H1 (cell line): ENCODE measurements around the gene FEZF1. TPM values are rescaled to one million over a fixed set of nuclear protein-coding genes. Genes with fewer than 3 reads are reported as not detected.

Source experiments
- CTCF ChIA-PET: fragments of 300-600 bp; sonication (Branson Sonifier 250); formaldehyde crosslinking; loops from one replicate; lab custom pipeline; 2021; ENCODE audit not compliant: partially characterized antibody; lab: Charles Lee
- POLR2A ChIA-PET: fragments of 300-600 bp; sonication (Branson Sonifier 250); formaldehyde crosslinking; loops from one replicate; lab custom pipeline; 2021; ENCODE audit warnings: inconsistent platforms; ENCODE audit not compliant: partially characterized antibody; lab: Charles Lee
- DNase-seq, 2 experiments: peaks; one replicate each; pipeline versions ENCODE4 v3.0.0 to v3.0.0-alpha.2; 2010 to 2022; ENCODE audit warnings: low spot score in 2 of 2, low read depth in 1 of 2, mixed read lengths in 1 of 2
- FAIRE-seq: peaks from 2 replicates; lab custom pipeline; 2011; peaks lifted over from hg19 to GRCh38; lab: Jason Lieb, UNC
- H2AFZ ChIP-seq: 2 replicates; pipeline ENCODE4 v1.8.1; 2012; ENCODE audit warnings: low read length, inconsistent platforms
- H2AK5ac ChIP-seq: 2 replicates; pipeline ENCODE4 v1.6.1; 2013; ENCODE audit warnings: low read depth, low read length
- H2BK120ac ChIP-seq: replicated peaks from 2 replicates; pipeline ENCODE3; 2013; ENCODE audit warnings: low read depth, low read length, inconsistent platforms
- H2BK12ac ChIP-seq: 2 replicates; pipeline ENCODE4 v1.6.1; 2013; ENCODE audit warnings: low read depth, low read length
- H2BK15ac ChIP-seq: 2 replicates; pipeline ENCODE4 v1.6.1; 2013; ENCODE audit warnings: low read length
- H2BK20ac ChIP-seq: 2 replicates; pipeline ENCODE4 v1.6.1; 2013; ENCODE audit warnings: low read length
- H2BK5ac ChIP-seq: 2 replicates; pipeline ENCODE4 v1.6.1; 2013; ENCODE audit warnings: low read depth, low read length
- H3K14ac ChIP-seq: 2 replicates; pipeline ENCODE4 v1.6.1; 2013; ENCODE audit warnings: inconsistent platforms; ENCODE audit not compliant: insufficient read length
- H3K18ac ChIP-seq: 2 replicates; pipeline ENCODE4 v1.6.1; 2013; ENCODE audit warnings: low read length; ENCODE audit errors: extremely low read depth
- H3K23ac ChIP-seq: 2 replicates; pipeline ENCODE4 v1.6.1; 2013; ENCODE audit warnings: inconsistent platforms; ENCODE audit not compliant: insufficient read length
- H3K23me2 ChIP-seq: 2 replicates; pipeline ENCODE4 v1.6.1; 2013; ENCODE audit warnings: low read depth, low read length
- H3K27ac ChIP-seq: 2 replicates; pipeline ENCODE4 v1.6.1; 2011; ENCODE audit warnings: low read depth, low read length, inconsistent platforms
- H3K27me3 ChIP-seq, 4 experiments: replicated peaks in 1 of 4; 1 replicate in 1 of 4; 2 replicates in 3 of 4; pipeline versions ENCODE4 v1.6.1 to v1.8.1; 2011 to 2013; ENCODE audit warnings: low read length in 3 of 4, mild to moderate bottlenecking in 3 of 4, inconsistent platforms in 2 of 4, mixed read lengths in 2 of 4, moderate library complexity in 1 of 4; ENCODE audit not compliant: control insufficient read depth in 3 of 4, insufficient read depth in 3 of 4; ENCODE audit errors: extremely low read depth in 1 of 4
- H3K36me3 ChIP-seq, 4 experiments: 2 replicates each; pipeline versions ENCODE4 v1.6.1 to v1.8.1; 2011 to 2013; ENCODE audit warnings: mild to moderate bottlenecking in 4 of 4, low read length in 3 of 4, moderate library complexity in 2 of 4, control low read depth in 1 of 4, inconsistent platforms in 1 of 4; ENCODE audit not compliant: insufficient read depth in 4 of 4, control insufficient read depth in 2 of 4
- H3K4ac ChIP-seq: replicated peaks from 2 replicates; pipeline ENCODE3; 2013; ENCODE audit warnings: low read length, low read depth, mixed read lengths, inconsistent platforms; ENCODE audit not compliant: insufficient read length
- H3K4me1 ChIP-seq, 4 experiments: replicated peaks in 1 of 4; 1 replicate in 1 of 4; 2 replicates in 3 of 4; pipeline versions ENCODE4 v1.6.1 to v1.8.1; 2011 to 2013; ENCODE audit warnings: low read length in 3 of 4, inconsistent platforms in 2 of 4, mixed read lengths in 1 of 4; ENCODE audit not compliant: insufficient read depth in 4 of 4, control insufficient read depth in 3 of 4
- H3K4me2 ChIP-seq, 2 experiments: 2 replicates each; pipeline versions ENCODE4 v1.6.1 to v1.8.1; 2011 to 2013; ENCODE audit warnings: low read depth in 2 of 2, low read length in 2 of 2, control low read depth in 1 of 2, inconsistent platforms in 1 of 2, mild to moderate bottlenecking in 1 of 2; ENCODE audit not compliant: insufficient read depth in 1 of 2
- H3K4me3 ChIP-seq, 4 experiments: fragments of 200-600, 300-600 bp in 1 of 4; sonication (generic), shearing (Covaris generic), sonication (Bioruptor Twin) in 1 of 4; 2 replicates each; pipeline versions ENCODE4 v1.5.1 to v1.8.1; 2011 to 2016; ENCODE audit warnings: low read length in 4 of 4, low read depth in 3 of 4, control low read depth in 2 of 4, inconsistent platforms in 2 of 4, mild to moderate bottlenecking in 2 of 4, mixed read lengths in 1 of 4, moderate library complexity in 1 of 4; ENCODE audit not compliant: insufficient read depth in 2 of 4; ENCODE audit errors: extremely low read depth in 1 of 4
- H3K56ac ChIP-seq: replicated peaks from 2 replicates; pipeline ENCODE3; 2013; ENCODE audit warnings: low read depth, mild to moderate bottlenecking, mixed read lengths, low read length, inconsistent platforms; ENCODE audit not compliant: insufficient read length
- H3K79me1 ChIP-seq: 2 replicates; pipeline ENCODE4 v1.6.1; 2013; ENCODE audit warnings: low read depth, low read length, control low read depth
- H3K79me2 ChIP-seq, 2 experiments: 2 replicates each; pipeline versions ENCODE4 v1.6.1 to v1.8.1; 2012 to 2013; ENCODE audit warnings: low read length in 2 of 2, mild to moderate bottlenecking in 2 of 2, inconsistent platforms in 1 of 2; ENCODE audit not compliant: insufficient read depth in 2 of 2, control insufficient read depth in 1 of 2
- H3K9ac ChIP-seq, 4 experiments: replicated peaks in 1 of 4; 1 replicate in 1 of 4; 2 replicates in 3 of 4; pipeline versions ENCODE4 v1.6.1 to v1.8.1; 2011 to 2013; ENCODE audit warnings: low read depth in 3 of 4, low read length in 3 of 4, control low read depth in 2 of 4, mild to moderate bottlenecking in 2 of 4, moderate library complexity in 2 of 4, inconsistent platforms in 1 of 4; ENCODE audit errors: extremely low read depth in 1 of 4
- H3K9me3 ChIP-seq, 2 experiments: 2 replicates each; pipeline versions ENCODE4 v1.6.1 to v1.8.1; 2012 to 2013; ENCODE audit warnings: mild to moderate bottlenecking in 2 of 2, moderate library complexity in 2 of 2, control low read depth in 1 of 2, inconsistent platforms in 1 of 2, low read depth in 1 of 2, low read length in 1 of 2, mixed read lengths in 1 of 2; ENCODE audit not compliant: insufficient read depth in 2 of 2
- H4K20me1 ChIP-seq, 2 experiments: replicated peaks in 1 of 2; 2 replicates each; pipeline versions ENCODE3 to v1.8.1; 2011 to 2013; ENCODE audit warnings: inconsistent platforms in 2 of 2, low read length in 2 of 2, mild to moderate bottlenecking in 1 of 2; ENCODE audit not compliant: insufficient read depth in 2 of 2, control insufficient read depth in 1 of 2
- H4K5ac ChIP-seq: 2 replicates; pipeline ENCODE4 v1.6.1; 2013; ENCODE audit warnings: low read length, low read depth, mixed read lengths, inconsistent platforms; ENCODE audit not compliant: insufficient read length
- H4K8ac ChIP-seq: 2 replicates; pipeline ENCODE4 v1.8.0; 2013; ENCODE audit warnings: mild to moderate bottlenecking, moderate library complexity, low read length, inconsistent platforms; ENCODE audit not compliant: insufficient read depth; ENCODE audit errors: extremely low read depth
- H4K91ac ChIP-seq: replicated peaks from 2 replicates; pipeline ENCODE3; 2013; ENCODE audit warnings: low read length, mixed read lengths, inconsistent platforms; ENCODE audit not compliant: insufficient read length
- RNF2 ChIP-seq: fragments of 200-900, 300-1000 bp; sonication (generic); IDR thresholded peaks from 2 replicates; pipeline ENCODE4 v1.7.1; 2016; ENCODE audit warnings: borderline replicate concordance, low read depth, mild to moderate bottlenecking, antibody characterized with exemption, low read length; ENCODE audit not compliant: poor library complexity, severe bottlenecking; ENCODE audit errors: missing control alignments
- WGBS, 2 experiments: shearing (Covaris generic) in 1 of 2; methylation state at CpG; one replicate each; pipeline versions ENCODE4 v1.1.6 to v1.1.7; 2013 to 2015; ENCODE audit warnings: low lambda C conversion rate in 2 of 2, mixed read lengths in 2 of 2, inconsistent platforms in 1 of 2, low coverage in 1 of 2, missing lambda C conversion rate in 1 of 2; ENCODE audit not compliant: insufficient replicate concordance in 2 of 2, insufficient coverage in 1 of 2, insufficient read length in 1 of 2; ENCODE audit errors: extremely low coverage in 1 of 2, missing lambda C conversion rate in 1 of 2; 5-methylcytosine and 5-hydroxymethylcytosine counted together
- polyA plus RNA-seq, 7 experiments: library from polyadenylated mRNA; depleted of rRNA in 3 of 7; stranded (reverse) in 5 of 7; unstranded in 2 of 7; fragments of >200 nt in 5 of 7; fragments of 200-250 nt in 2 of 7; gene quantifications; 1 replicate in 5 of 7; 2 replicates in 1 of 7; 4 replicates in 1 of 7; pipeline versions ENCODE4 v1.2.1 to v1.2.3, GENCODE V29; 2011 to 2013; ENCODE audit warnings: missing spikeins in 2 of 7, mixed read lengths in 2 of 7
- total RNA-seq: library from RNA; stranded (reverse); fragmentation: NEBNext Ultra II Directional; extraction: Animal tissue kit (Norgen Biotek cat#: 25700); gene quantifications from 2 replicates; pipeline ENCODE4 v1.2.1, GENCODE V29; 2021
- TF ChIP-seq, protein P1 (sequence below): IDR thresholded peaks from 2 replicates; pipeline ENCODE4 v1.6.1; 2012; ENCODE audit warnings: inconsistent platforms

Gene FEZF1
- total and polyA plus RNA-seq, 2 of the 8 experiments (the other 6 are each of a cell fraction or from before 2014, with no cell fraction given) = 10.6 to 15.7 TPM

DNA sequence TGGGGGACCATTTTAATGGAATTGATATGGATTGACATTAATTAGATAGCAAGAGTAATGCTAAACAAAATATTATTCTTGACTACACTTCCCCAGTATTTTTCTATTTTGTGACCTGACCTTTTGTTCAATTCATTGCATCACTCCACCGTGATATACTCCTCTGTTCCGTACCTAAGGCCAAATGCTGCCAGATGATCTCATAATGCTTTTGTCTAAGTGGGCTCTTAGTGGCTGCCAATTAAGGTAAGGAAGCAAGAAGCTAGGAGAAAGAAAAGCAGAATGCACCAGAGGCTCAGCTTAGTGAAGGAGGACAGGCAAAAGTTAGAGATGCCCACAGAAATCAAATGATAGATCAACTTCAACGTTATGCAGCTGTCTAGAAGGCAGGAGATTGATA is 36.4 kb downstream of the FEZF1 start:
- peak overlapping the region; percentile 16; the same call in 1 of the 2 replicates for H2BK15ac ChIP-seq
- H2AK5ac ChIP-seq = no peak overlapping the region
- H2BK120ac ChIP-seq = no peak overlapping the region
- no peak overlapping the region for H3K56ac ChIP-seq
- DNase-seq (no peak), FAIRE-seq (no peak)
- H3K4me1 ChIP-seq = peaks cover 0 to 4% (median 0%) of the 10 kb centered on the region in 4 experiments; a peak in 1 of 7 replicates
- CTCF ChIA-PET = no interaction called here
- H3K23me2 ChIP-seq = no peaks in the 10 kb centered on the region
- no peak overlapping the region for H2BK20ac ChIP-seq
- no peak overlapping the region for H4K5ac ChIP-seq
- H3K23ac ChIP-seq = no peak overlapping the region
- no peak overlapping the region for H4K8ac ChIP-seq
- H3K9me3 ChIP-seq = no peaks in the 10 kb centered on the region
- H3K4me2 ChIP-seq = no peak overlapping the region
- no peaks in the 10 kb centered on the region for H3K79me2 ChIP-seq
- WGBS, 2 experiments = 84% methylated on average over 3 of the region's 3 CpGs; no CpG with 5 or more reads in 1 of the 2 experiments
- no peak overlapping the region for H4K91ac ChIP-seq
- POLR2A ChIA-PET = no interaction called here
- no peaks in the 10 kb centered on the region for H3K27me3 ChIP-seq
- 0 out of 2 replicates have a peak overlapping the region, but pooled peaks have one; percentile 23 for H2AFZ ChIP-seq
- no peak overlapping the region for H2BK5ac ChIP-seq
- H3K4ac ChIP-seq = no peak overlapping the region
- no peak overlapping the region for H3K14ac ChIP-seq
- H3K36me3 ChIP-seq = no peaks in the 10 kb centered on the region
- H2BK12ac ChIP-seq = no peak overlapping the region
- H3K79me1 ChIP-seq = no peaks in the 10 kb centered on the region
- H3K27ac ChIP-seq = no peak overlapping the region
- TF ChIP-seq, protein P1, sequence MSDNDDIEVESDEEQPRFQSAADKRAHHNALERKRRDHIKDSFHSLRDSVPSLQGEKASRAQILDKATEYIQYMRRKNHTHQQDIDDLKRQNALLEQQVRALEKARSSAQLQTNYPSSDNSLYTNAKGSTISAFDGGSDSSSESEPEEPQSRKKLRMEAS = no peak
- TF ChIP-seq RNF2 = no peak
- H3K4me3 ChIP-seq = no peak overlapping the region
- no peak overlapping the region for H3K18ac ChIP-seq
- no peak overlapping the region for H3K9ac ChIP-seq
- no peaks in the 10 kb centered on the region for H4K20me1 ChIP-seq
